C4-2B (cell line): Measurements from ENCODE around the gene RASAL3.

Source experiments
- CTCF ChIP-seq: fragments of 450-650 bp; conservative IDR thresholded peaks from 2 replicates; pipeline ENCODE4 v1.5.1; 2017; ENCODE audit warnings: mild to moderate bottlenecking
- ZFX ChIP-seq: fragments of 450-650 bp; IDR thresholded peaks from 2 replicates; pipeline ENCODE4 v1.6.1; 2017

GRCh38 chr19:15467734-15468214 is 3.4 kb upstream of the RASAL3 start:
- TF ChIP-seq CTCF: no peak
- no peak for TF ChIP-seq ZFX
